ENCODE data around the gene PDZD2.

DNA sequence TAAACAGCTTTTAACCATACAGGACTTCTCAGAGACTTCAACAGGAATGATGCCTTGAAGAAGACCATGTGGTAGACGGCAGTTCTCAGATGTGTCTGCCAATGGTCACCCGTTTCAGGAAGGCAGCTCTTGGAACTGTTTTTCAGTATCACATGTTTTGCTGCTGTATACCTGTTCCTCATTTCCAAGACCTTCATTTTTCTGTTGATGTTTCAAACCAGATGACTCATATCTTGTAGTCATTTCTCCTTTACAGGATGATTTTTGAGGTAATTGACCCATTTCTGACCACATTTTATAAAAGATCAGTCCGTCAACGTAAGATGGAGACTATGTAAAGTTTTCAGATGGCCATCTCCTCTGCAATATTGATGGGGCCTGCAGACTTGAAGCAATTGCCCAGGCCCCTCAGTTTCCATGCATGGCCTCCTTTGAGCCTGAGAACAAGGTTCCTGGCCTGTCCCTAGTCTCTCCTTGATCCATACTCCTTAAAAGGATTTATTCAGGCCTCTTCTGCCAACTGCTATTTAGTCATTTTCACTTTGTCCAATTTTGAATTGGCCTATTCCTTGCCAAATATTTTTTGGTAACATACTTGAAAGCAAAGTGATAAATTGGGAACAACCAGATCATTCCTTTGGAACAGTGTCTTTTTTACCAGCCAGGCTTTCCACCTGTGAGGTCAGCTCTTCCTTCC, 128.6 kb downstream of the PDZD2 start:
- TF ChIP-seq, protein P1, sequence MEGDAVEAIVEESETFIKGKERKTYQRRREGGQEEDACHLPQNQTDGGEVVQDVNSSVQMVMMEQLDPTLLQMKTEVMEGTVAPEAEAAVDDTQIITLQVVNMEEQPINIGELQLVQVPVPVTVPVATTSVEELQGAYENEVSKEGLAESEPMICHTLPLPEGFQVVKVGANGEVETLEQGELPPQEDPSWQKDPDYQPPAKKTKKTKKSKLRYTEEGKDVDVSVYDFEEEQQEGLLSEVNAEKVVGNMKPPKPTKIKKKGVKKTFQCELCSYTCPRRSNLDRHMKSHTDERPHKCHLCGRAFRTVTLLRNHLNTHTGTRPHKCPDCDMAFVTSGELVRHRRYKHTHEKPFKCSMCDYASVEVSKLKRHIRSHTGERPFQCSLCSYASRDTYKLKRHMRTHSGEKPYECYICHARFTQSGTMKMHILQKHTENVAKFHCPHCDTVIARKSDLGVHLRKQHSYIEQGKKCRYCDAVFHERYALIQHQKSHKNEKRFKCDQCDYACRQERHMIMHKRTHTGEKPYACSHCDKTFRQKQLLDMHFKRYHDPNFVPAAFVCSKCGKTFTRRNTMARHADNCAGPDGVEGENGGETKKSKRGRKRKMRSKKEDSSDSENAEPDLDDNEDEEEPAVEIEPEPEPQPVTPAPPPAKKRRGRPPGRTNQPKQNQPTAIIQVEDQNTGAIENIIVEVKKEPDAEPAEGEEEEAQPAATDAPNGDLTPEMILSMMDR (IDR thresholded peaks at IDR 0.05) = no peak
- no peak for TF ChIP-seq ZFX (IDR thresholded peaks at IDR 0.05; ENCODE audit: borderline replicate concordance)

Measured in 22Rv1 (cell line).